HCT116 (cell line): ENCODE data around the gene GSAP. TPM values are rescaled to one million over a fixed set of nuclear protein-coding genes. Genes with fewer than 3 reads are reported as not detected.
"Not testable (repeated sequence)": the region's sequence is repeated elsewhere in the genome, so short reads cannot be mapped to it uniquely, and the experiment has no call there.

Experiments used
- ATAC-seq: fragments of 200-7000 bp; cut with Tn5 transposase; 2 replicates; pipeline ENCODE4 v1.9.1; 2020; ENCODE audit warnings: mild to moderate bottlenecking, moderate library complexity
- BruUV-seq: library from RNA; stranded (reverse); fragments of 400-500 nt; replicated peaks from 2 replicates; lab custom pipeline; 2021; lab: Mats Ljungman, UMichigan
- CTCF ChIA-PET: fragments of 300-600 bp; sonication (Branson Sonifier 250); formaldehyde crosslinking; loops from one replicate; lab custom pipeline; 2021; ENCODE audit warnings: antibody characterized with exemption; lab: Charles Lee
- POLR2A ChIA-PET: fragments of 300-600, 350-600 bp; sonication (Branson Sonifier 250); formaldehyde crosslinking; loops from one replicate; lab custom pipeline; 2021; ENCODE audit warnings: antibody characterized with exemption; lab: Charles Lee
- RAD21 ChIA-PET, 2 experiments: fragments of 300-600 bp; sonication (Branson Sonifier 250); formaldehyde crosslinking; loops; one replicate each; lab custom pipeline; 2023; ENCODE audit warnings: low total read pairs in 2 of 2; ENCODE audit not compliant: uncharacterized antibody in 2 of 2, unreplicated experiment in 2 of 2, low non-redundant PET in 1 of 2; lab: Charles Lee
- DNase-seq: peaks from one replicate; pipeline ENCODE4 v3.0.0-alpha.2; 2010; ENCODE audit warnings: low read depth, low spot score
- H2AFZ ChIP-seq: fragments of 200-600 bp; shearing (Covaris generic), sonication (generic); 2 replicates; pipeline ENCODE4 v1.6.1; 2017; ENCODE audit warnings: low read depth, mixed run types, mixed read lengths, antibody characterized with exemption, low read length; ENCODE audit not compliant: poor library complexity, severe bottlenecking
- H3K27ac ChIP-seq: 2 replicates; pipeline ENCODE4 v1.5.1; 2012; ENCODE audit warnings: low read depth, low read length
- H3K27me3 ChIP-seq: fragments of 200-600 bp; sonication (generic); 2 replicates; pipeline ENCODE4 v1.6.1; 2016; ENCODE audit warnings: mixed run types, low read length, mixed read lengths; ENCODE audit not compliant: insufficient read depth
- H3K36me3 ChIP-seq, 2 experiments: fragments of 200-500 bp in 1 of 2; fragments of 200-600 bp in 1 of 2; sonication (Bioruptor generic) in 1 of 2; sonication (generic) in 1 of 2; 2 replicates each; pipeline versions ENCODE4 v1.5.1 to v1.6.1; 2014 to 2016; ENCODE audit warnings: low read length in 2 of 2, inconsistent platforms in 1 of 2, mixed read lengths in 1 of 2, mixed run types in 1 of 2; ENCODE audit not compliant: insufficient read depth in 2 of 2, control insufficient read depth in 1 of 2
- H3K4me1 ChIP-seq, 2 experiments: fragments of 200-600 bp in 1 of 2; sonication (generic) in 1 of 2; 2 replicates each; pipeline versions ENCODE4 v1.5.1 to v1.6.1; 2012 to 2017; ENCODE audit warnings: low read length in 2 of 2, inconsistent platforms in 1 of 2, mild to moderate bottlenecking in 1 of 2, mixed read lengths in 1 of 2, mixed run types in 1 of 2, moderate library complexity in 1 of 2; ENCODE audit not compliant: insufficient read depth in 2 of 2, control insufficient read depth in 1 of 2
- H3K4me2 ChIP-seq: fragments of 200-600 bp; sonication (generic); 2 replicates; pipeline ENCODE4 v1.6.1; 2017; ENCODE audit warnings: mixed run types, low read length, mixed read lengths
- H3K4me3 ChIP-seq, 2 experiments: fragments of 200-600 bp in 1 of 2; sonication (generic) in 1 of 2; replicated peaks in 1 of 2; 2 replicates each; pipeline ENCODE4 v1.5.1; 2011 to 2016; ENCODE audit warnings: low read length in 2 of 2, control low read depth in 1 of 2, low read depth in 1 of 2, mild to moderate bottlenecking in 1 of 2, mixed read lengths in 1 of 2, mixed run types in 1 of 2
- H3K79me2 ChIP-seq: fragments of 200-600 bp; sonication (generic); 2 replicates; pipeline ENCODE4 v1.6.1; 2017; ENCODE audit warnings: mild to moderate bottlenecking, mixed run types, low read length, moderate library complexity, mixed read lengths; ENCODE audit not compliant: insufficient read depth
- H3K9ac ChIP-seq: fragments of 200-600 bp; sonication (generic); 2 replicates; pipeline ENCODE4 v1.6.1; 2016; ENCODE audit warnings: low read length, mixed read lengths
- H3K9me2 ChIP-seq: fragments of 200-600 bp; sonication (generic), shearing (Covaris generic); 2 replicates; pipeline ENCODE4 v1.6.1; 2017; ENCODE audit warnings: mixed run types, mild to moderate bottlenecking, moderate library complexity; ENCODE audit not compliant: insufficient read depth
- H3K9me3 ChIP-seq, 2 experiments: fragments of 200-500 bp in 1 of 2; fragments of 200-600 bp in 1 of 2; sonication (Bioruptor generic) in 1 of 2; sonication (generic) in 1 of 2; 2 replicates each; pipeline ENCODE4 v1.6.1; 2014 to 2017; ENCODE audit warnings: low read length in 2 of 2, mixed read lengths in 2 of 2, inconsistent platforms in 1 of 2, low read depth in 1 of 2, mild to moderate bottlenecking in 1 of 2, mixed run types in 1 of 2, moderate library complexity in 1 of 2; ENCODE audit not compliant: control insufficient read depth in 1 of 2, insufficient read depth in 1 of 2
- H4K20me1 ChIP-seq: fragments of 200-600 bp; sonication (generic), shearing (Covaris generic); 2 replicates; pipeline ENCODE4 v1.6.1; 2017; ENCODE audit warnings: mixed run types, mild to moderate bottlenecking, moderate library complexity; ENCODE audit not compliant: insufficient read depth
- ATF3 ChIP-seq: IDR thresholded peaks from 2 replicates; pipeline ENCODE4 v1.6.1; 2012
- EGR1 ChIP-seq: IDR thresholded peaks from 2 replicates; pipeline ENCODE4 v1.6.1; 2012; ENCODE audit warnings: low read depth
- ELF1 ChIP-seq: IDR thresholded peaks from 2 replicates; pipeline ENCODE4 v1.6.1; 2012; ENCODE audit warnings: low read depth, borderline replicate concordance
- EZH2 ChIP-seq: fragments of 200-600 bp; sonication (generic); IDR thresholded peaks from 2 replicates; pipeline ENCODE4 v1.6.1; 2017; ENCODE audit warnings: antibody characterized with exemption, mixed run types
- FOSL1 ChIP-seq: IDR thresholded peaks from 2 replicates; pipeline ENCODE4 v1.6.1; 2012; ENCODE audit warnings: low read depth
- SIN3A ChIP-seq: IDR thresholded peaks from 2 replicates; pipeline ENCODE4 v1.6.1; 2012; ENCODE audit warnings: low read depth
- SRF ChIP-seq: IDR thresholded peaks from 2 replicates; pipeline ENCODE4 v1.6.1; 2012; ENCODE audit warnings: low read depth
- ZBTB33 ChIP-seq: IDR thresholded peaks from 2 replicates; pipeline ENCODE4 v1.6.1; 2011; ENCODE audit warnings: mild to moderate bottlenecking, low read length, moderate library complexity; ENCODE audit not compliant: insufficient replicate concordance; ENCODE audit errors: extremely low read depth
- ZFX ChIP-seq: fragments of 450-650 bp; IDR thresholded peaks from 2 replicates; pipeline ENCODE4 v1.6.1; 2017
- ZNF274 ChIP-seq: fragments of 200-500 bp; sonication (Bioruptor generic); IDR thresholded peaks from 2 replicates; pipeline ENCODE4 v1.6.1; 2014; ENCODE audit warnings: mild to moderate bottlenecking, low read depth, low read length, inconsistent platforms
- intact Hi-C: fragments of 100-400 bp; cut with micrococcal nuclease; formaldehyde crosslinking; loops from 2 replicates; pipeline ENCODE4 v1.10.0; 2022
- total RNA-seq: library from RNA; stranded (reverse); gene quantifications from one replicate; pipeline ENCODE4 v1.2.1, GENCODE V29; 2021; ENCODE audit not compliant: unreplicated experiment

Gene GSAP
- total RNA-seq, 1 experiment from 2014 or later = not detected

- RAD21 ChIA-PET = no interaction called here
- H2AFZ ChIP-seq = no peak overlapping the region
- H3K4me2 ChIP-seq = no peak overlapping the region
Measured at GRCh38 chr7:77454802-77455201, 38.7 kb upstream of the GSAP start.

GRCh38 chr7:77453531-77453930, 37.4 kb upstream of the GSAP start:
- DNase-seq = no peak
- CTCF ChIA-PET = no interaction called here
- TF ChIP-seq ZNF274 = no peak
- TF ChIP-seq ATF3 = no peak
- no peak for TF ChIP-seq EZH2
- no peak for TF ChIP-seq ZBTB33
- TF ChIP-seq FOSL1 = no peak
- TF ChIP-seq ZFX = no peak
- TF ChIP-seq EGR1 = no peak
- TF ChIP-seq, all 23 proteins: peak for 0
- Histone ChIP-seq H3K4me1 (no peaks in the 10 kb centered on the region), H3K9ac (no peak overlapping the region), H3K4me2 (no peak overlapping the region), H3K4me3 (no peak overlapping the region), H3K36me3 (no peaks in the 10 kb centered on the region), H3K9me3 (no peaks in the 10 kb centered on the region), H3K79me2 (no peaks in the 10 kb centered on the region), H2AFZ (no peak overlapping the region), H3K9me2 (no peaks in the 10 kb centered on the region), H3K27me3 (no peaks in the 10 kb centered on the region), H3K27ac (no peak overlapping the region), H4K20me1 (no peaks in the 10 kb centered on the region)
- BruUV-seq = no TSS peak
- ChIA-PET POLR2A (no interaction called here), RAD21 (no interaction called here)
- intact Hi-C loops = no loop called here
- ATAC-seq = no peak

More at GRCh38 chr7:77454802-77455201, 38.7 kb upstream of the GSAP start:
- no peaks in the 10 kb centered on the region for H3K4me1 ChIP-seq
- DNase-seq (no peak), ATAC-seq (no peak)
- H3K9ac ChIP-seq = no peak overlapping the region
- H3K36me3 ChIP-seq = no peaks in the 10 kb centered on the region
- BruUV-seq = no TSS peak
- no peak overlapping the region for H3K4me3 ChIP-seq
- H3K79me2 ChIP-seq = no peaks in the 10 kb centered on the region
- POLR2A ChIA-PET = no interaction called here
- intact Hi-C loops = no loop called here
- H4K20me1 ChIP-seq = no peaks in the 10 kb centered on the region
- H3K27me3 ChIP-seq = no peaks in the 10 kb centered on the region
- CTCF ChIA-PET = no interaction called here
- TF ChIP-seq SIN3A = no peak
- TF ChIP-seq SRF = no peak
- TF ChIP-seq ELF1 = no peak
- no peak for TF ChIP-seq ZFX
- H3K9me3 ChIP-seq = no peaks in the 10 kb centered on the region
- no peaks in the 10 kb centered on the region for H3K9me2 ChIP-seq
- H3K27ac ChIP-seq = no peak overlapping the region

- H4K20me1 ChIP-seq, DNase-seq, intact Hi-C loops, H3K9me2 ChIP-seq, RAD21 ChIA-PET, H2AFZ ChIP-seq, H3K36me3 ChIP-seq, BruUV-seq, H3K27me3 ChIP-seq, POLR2A ChIA-PET, ATAC-seq, H3K9me3 ChIP-seq, H3K4me1 ChIP-seq, H3K27ac ChIP-seq, H3K4me2 ChIP-seq, CTCF ChIA-PET, H3K79me2 ChIP-seq, H3K4me3 ChIP-seq, H3K9ac ChIP-seq: not testable (repeated sequence)
Measured at GRCh38 chr7:77451950-77452349, 35.8 kb upstream of the GSAP start.
